Femur (tissue), 1 donor: ENCODE measurements around the gene KLK3.
"Not testable (repeated sequence)": the region's sequence is repeated elsewhere in the genome, so short reads cannot be mapped to it uniquely, and the experiment has no call there.

Experiments used
- DNase-seq: peaks from one replicate; pipeline ENCODE4 v3.0.0-alpha.2; 2017

The KLK3 gene

DNA sequence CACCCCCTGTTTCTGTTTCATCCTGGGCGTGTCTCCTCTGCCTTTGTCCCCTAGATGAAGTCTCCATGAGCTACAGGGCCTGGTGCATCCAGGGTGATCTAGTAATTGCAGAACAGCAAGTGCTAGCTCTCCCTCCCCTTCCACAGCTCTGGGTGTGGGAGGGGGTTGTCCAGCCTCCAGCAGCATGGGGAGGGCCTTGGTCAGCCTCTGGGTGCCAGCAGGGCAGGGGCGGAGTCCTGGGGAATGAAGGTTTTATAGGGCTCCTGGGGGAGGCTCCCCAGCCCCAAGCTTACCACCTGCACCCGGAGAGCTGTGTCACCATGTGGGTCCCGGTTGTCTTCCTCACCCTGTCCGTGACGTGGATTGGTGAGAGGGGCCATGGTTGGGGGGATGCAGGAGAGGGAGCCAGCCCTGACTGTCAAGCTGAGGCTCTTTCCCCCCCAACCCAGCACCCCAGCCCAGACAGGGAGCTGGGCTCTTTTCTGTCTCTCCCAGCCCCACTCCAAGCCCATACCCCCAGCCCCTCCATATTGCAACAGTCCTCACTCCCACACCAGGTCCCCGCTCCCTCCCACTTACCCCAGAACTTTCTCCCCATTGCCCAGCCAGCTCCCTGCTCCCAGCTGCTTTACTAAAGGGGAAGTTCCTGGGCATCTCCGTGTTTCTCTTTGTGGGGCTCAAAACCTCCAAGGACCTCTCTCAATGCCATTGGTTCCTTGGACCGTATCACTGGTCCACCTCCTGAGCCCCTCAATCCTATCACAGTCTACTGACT lies at the start of gene KLK3:
Gene KLK3, plus strand, starts transcription at position 280 of the 775 bp plus-strand sequence. Its CDS starts 41 bp downstream, at position 321.
- no peak for DNase-seq

DNA sequence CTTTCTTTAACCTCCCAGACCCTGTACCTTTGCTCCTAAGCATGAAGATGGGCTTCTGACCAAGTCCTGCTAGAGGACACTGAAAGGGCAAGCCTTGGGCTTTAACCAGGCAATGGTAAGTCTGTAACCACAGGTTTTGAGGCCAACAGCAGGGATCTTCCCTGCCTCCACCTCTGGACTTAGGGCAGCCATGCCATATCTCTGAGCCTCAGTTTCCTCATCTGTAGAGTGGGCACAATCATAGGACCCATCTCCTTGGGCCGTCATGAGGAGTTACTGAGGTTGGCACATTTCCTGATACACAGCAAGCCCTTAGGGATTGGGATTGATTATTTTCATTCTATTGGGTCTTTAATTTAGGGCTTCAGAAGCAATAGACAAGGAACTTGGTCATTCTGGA lies 45.9 kb upstream of the KLK3 start:
- no peak for DNase-seq

DNA sequence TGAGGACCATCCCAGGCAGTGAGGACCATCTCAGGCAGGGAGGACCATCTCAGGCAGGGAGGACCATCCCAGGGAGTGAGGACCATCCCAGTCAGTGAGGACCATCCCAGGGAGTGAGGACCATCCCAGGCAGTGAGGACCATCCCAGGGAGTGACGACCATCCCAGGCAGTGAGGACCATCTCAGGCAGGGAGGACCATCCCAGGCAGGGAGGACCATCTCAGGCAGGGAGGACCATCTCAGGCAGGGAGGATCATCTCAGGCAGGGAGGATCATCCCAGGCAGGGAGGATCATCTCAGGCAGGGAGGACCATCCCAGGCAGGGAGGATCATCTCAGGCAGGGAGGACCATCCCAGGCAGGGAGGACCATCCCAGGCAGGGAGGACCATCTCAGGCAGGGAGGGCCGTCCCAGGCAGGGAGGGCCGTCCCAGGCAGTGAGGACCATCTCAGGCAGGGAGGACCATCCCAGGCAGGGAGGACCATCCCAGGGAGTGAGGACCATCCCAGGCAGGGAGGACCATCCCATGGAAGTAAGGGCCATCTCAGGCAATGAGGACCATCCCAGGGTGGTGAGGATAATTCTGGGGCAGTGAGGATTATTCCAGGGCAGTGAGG lies 43.0 kb upstream of the KLK3 start:
- not testable (repeated sequence) for DNase-seq

DNA sequence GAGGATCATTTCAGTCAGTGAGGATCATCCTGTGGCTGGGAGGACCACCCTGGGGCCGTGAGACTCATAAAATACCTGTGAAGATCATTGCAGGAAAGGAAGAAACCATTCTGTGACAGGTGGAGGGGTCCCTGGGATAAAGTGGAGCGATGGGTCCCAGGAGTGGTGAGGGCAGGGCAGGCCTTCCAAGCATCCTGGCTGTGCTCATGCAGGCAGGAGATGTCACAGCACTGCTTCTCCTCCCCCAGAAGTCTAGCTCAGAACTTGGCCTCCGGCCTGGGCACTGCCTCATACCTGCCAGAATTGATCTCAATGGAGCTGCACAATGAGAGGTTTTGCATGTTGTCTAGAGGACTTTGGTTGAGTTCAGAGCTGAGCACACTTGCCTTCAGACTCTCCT lies 42.2 kb upstream of the KLK3 start:
- no peak for DNase-seq

DNA sequence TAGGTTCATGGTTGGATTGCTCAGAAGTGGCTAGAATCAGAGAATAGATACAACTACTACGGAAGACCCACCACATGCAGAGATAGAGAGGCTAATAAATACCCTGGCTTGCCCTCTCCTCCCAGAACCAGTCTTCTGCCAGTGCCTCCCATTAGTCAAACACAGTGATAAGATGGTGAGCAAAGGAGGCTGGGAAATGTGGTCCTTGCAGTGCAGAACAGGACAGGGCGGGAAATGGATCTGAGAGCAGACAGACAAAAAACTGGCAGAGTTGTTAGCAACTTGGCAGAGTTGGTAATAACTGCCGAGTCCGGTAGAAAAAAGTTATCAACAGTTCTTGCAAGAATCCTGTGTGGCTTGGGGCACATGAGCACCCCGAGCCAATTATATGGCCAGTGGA lies 39.8 kb upstream of the KLK3 start:
- no peak for DNase-seq

DNA sequence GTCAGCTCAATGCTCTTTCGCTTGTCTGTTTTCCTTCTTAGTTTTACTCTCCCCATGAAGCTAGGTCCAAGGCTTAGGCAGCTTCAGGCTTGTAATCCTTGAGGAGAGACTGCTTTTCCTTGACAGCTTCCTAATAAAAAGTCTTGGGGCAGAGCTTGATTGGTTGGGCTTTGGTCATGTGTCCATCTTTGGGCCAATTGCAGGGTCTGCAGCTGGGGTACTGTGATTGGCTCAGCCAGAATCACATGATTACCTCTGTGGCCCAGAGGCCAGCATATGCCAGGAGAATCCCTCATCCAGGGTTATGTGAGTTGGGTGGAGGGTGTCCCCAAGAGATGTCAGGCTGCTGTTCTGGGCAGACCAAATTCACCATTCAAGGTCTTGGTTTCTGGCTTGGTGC lies 39.3 kb upstream of the KLK3 start:
- DNase-seq, result no peak

DNA sequence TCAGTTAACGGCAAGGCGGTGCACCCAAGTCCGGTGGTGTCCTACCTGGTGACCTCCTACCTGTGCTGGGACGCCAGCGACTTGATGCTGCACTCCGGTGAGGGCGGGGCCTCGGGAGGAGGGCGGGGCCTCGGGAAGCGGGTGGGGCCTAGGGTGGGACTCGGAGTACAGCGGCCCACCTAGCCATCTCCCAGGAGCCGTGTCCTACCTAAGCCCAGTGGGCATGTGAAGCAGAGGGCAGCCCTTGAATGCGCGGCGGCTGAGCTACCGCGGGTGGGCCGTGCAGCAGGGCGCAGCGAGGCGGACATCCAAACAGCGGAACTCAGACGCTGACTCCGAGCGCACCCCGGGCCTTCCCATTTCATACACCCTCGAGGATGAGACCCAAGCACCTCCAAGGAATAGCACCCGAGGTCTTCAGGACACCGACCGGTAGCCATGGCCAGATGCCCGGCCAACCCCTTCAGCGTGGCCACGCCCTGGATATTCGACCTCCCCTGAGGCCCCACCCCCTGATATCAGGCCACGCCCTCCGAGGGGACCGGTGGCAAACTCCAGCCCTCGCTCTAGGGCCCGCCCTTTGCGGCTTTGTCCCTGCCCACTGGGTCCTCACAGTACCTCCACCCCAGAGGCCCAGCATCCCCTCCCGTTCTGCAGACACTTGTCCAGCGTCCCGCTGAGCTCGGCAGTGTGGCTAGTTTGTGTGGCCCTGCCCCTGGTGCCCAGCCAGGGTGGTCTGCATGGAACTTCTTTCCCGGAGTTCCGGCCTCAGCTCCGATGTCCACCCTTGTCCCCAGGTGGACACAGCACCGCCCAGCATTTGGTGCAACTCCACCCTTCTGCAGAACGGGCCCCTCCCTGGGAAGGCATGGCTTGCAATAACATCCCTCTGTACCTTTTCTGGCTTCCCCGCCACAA lies 36.5 kb upstream of the KLK3 start:
- DNase-seq, result no peak

DNA sequence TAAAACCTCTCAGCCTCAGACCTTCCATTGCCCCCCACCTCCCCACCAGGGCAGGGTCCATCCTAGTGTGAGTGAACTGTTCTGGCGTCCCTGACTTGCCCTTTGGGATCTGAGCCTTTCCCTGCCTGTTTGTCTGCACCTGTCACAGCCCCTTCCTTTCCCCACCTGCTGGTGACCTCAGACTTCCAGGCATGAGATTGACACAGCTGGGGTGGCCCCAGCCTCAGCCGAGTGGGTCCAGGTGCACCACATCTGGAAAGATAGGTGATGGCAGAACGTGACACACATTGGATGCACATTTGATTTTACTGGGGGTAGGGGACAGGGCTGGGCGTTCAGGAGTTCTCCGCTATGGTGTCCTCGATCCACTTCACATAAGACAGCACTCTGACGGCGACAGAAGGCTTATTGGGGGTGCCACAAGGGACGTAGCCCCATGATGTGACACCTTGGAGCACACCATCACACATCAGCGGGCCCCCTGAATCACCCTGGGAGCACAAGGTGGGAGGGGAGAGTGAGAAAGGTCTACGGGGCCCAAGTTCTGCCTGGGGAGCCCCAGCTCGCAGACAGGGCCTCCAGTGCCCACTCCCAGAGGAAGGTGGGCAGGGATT lies 35.7 kb upstream of the KLK3 start:
- no peak for DNase-seq

DNA sequence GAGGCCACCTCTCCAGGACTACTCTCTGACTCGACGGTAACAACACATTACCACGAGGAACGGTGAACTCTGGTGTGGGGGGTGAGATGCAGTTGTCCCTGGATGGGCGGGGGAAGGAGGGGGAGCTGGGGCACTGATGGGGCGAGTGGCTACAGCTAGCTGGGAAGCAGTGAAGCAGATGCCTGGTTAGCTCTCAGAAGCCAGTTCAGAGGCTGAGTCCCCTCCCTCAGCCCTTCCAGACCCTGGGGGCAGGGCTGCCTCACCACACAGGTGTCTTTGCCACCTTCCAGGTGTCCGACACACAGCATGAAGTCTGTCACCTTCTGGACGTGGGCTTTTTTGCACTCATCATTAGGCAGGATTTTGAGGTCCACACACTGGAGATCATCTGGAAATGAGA lies 35.1 kb upstream of the KLK3 start:
- no peak for DNase-seq

DNA sequence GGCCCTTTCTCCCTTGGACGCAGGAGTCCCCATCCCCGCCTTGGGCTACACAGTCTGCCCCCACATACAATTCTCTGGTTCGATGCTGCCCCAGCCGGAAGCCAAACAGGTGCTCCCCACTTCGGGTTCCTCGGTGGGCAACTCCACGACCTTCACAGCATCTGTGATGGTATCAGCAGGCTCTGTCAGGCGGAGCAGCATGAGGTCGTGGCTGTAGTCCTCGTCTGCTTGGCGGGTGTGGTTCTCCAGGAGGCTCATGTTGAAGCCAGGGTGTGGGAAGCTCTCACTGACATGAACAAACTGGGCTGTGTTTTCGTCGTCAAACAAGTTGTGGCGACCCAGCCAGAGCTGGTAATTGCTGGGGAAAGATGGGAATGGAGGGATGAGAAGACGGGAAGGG lies 34.6 kb upstream of the KLK3 start:
- DNase-seq, result no peak

DNA sequence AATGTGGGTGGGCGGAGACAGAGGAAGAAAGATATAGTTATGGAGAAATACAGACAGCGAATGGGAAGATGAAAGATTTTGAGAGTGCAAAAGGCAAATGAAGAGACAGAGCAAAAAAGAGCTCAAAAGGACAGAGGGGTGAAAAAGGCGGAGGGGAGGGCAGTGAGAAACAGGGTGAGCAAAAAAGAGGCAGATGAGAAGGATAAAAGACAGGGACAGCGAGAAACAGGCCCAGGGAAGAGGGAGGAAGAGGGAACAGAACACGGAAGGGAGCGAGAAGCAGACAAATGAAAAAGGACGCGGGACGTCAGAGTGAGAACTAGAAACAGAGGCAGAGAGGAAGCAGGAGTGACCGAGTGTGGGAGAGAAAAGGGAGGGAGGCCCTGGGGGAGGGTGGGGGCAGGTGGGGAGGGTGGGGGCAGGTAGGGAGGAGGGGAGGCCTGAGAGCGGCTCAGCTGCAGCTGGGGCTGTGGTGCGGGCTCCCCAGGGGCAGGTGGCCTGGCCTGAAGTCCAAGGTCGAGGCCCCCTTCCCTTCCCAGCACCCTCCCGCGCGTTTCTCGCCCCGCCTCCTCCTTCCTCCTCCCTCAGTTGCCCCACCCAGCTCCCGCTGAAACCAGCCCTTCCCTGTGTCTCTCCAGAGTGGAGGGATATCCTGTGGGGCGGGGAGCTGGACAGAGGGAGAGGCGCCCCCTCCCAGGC lies 34.0 kb upstream of the KLK3 start:
- no peak for DNase-seq

DNA sequence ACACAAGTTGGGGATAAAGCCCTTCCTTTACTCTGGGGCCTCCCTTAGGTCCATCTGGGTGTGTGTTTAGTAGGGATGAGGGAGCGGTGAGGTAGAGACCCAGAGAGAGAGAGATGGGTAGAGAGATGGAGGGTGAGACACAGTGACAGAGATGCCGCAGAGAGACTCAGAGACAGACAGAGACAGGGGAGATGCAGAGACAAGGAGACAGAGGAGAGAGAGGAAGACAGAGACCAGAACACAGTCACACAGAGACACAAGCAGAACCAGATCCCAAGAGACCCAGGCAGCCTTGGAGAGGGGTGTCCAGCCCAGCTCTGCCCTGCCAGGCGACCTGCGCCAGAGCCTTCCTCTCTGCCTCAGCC lies 33.5 kb upstream of the KLK3 start:
- DNase-seq, result no peak

DNA sequence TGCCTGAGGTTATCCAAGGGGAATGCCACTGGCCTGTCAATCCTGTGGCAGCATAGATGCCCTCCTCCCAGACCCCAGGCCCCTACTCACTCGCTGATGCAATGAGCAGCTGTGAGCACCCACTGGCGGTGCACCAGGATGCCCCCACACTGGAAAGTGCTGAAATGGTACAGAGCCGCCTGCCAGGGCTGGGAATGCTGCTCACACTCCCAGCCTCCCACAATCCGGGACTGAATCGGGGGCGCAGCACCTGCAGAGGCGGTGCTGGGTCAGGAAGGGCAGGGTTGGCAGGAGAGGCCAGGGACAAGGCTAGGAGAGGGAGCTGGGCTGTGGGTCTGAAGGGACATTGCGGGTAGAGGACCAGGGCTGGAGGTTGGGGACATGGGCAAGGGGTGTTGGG lies 33.1 kb upstream of the KLK3 start:
- DNase-seq, result no peak

DNA sequence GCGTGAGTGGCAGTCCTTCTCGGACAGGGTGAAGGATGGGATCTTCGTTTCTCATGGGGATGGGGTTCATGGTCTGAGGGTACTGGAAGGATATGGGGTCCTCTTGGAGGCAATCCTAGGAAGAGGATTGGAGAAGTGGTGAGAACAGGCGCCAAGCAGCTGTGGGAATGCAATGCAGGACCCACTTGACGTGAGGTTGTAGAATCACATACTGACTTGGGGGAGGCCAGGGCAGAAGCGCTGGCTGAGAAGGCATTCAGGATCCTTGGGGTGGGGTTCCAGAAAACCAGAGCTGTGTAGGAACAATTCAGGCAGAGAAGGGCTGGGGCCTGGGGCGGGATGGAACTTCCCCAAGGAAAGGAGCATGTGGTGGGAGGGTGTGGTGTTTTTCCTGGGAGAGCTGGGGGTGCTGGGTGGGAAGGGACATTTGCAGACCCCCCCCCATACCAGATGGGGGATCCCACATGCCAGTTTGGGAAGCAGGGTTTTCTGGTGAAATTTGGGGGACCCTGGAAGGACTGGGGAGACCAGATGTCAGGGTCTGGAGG lies 32.0 kb upstream of the KLK3 start:
- no peak for DNase-seq

DNA sequence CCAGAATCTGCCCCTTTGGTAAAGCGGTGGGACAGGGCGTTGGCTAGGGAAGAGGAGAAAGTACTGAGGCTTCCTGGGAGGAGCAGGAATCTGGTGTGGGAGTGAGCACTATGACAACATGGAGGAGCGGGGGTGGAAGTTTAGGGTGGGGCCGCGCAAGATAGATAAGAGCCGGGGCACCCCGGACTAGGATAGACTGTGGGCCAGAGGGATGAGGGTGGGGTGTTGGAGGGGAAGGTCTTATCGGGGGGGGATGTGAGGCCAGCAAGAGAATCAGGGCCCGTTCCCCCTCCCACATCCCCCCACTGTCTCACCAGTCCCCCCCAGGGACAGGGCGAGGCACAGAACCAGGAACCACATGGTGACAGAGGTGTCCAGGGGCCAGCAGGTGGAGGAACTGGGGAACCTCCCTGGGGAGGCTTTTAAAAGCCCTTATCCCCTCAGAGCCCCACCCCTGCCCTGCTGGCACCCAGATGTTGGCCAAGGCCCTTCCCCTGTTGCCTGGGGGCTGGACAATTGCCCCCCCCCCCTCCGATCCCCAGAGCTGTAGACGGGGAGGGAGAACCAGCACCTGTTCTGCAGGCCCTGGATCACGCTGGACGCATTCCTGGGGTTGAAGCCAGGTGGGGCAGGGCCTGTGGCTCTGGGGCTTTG lies 31.2 kb upstream of the KLK3 start, which contains the start of gene KLK1:
Gene KLK1, minus strand, starts transcription at position 399 of the 654 bp plus-strand sequence. Its CDS starts 39 bp downstream, at position 360.
- DNase-seq, result no peak

DNA sequence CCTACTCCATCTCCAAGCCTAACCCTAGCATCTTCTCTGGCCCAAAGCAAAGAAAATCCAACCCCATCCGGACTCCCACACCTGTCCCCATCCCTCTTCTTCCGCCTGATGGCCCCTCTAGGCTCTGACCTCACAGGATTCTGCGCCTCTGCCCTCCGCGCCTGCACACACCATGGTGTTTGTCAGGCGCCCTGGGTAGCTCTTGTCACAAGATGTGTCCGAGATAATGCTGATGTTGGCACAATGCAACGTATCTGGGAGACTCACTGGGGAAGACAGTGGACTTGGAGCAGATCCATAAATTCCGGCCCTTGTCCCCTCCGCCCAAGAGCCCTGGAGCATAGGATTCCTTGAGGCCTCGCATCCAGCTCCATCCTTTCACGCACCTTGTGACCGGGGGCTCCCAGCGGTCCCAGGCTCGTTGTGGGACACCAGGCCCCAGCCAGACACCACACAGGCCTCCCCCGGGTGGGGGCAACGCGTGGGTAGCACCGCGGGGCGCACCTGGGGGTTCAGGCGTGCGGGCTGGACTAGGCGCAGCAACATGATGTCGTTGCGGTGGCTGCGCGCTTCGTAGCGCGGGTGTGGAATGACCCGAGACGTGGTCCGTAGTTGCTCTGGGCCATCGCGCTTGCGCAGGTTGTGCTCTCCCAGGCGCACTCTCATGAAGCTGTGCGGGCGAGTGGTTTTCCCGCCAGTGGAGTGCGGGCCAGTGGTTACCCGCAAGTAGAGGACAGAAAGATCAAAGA lies 28.0 kb upstream of the KLK3 start:
- DNase-seq, result no peak

DNA sequence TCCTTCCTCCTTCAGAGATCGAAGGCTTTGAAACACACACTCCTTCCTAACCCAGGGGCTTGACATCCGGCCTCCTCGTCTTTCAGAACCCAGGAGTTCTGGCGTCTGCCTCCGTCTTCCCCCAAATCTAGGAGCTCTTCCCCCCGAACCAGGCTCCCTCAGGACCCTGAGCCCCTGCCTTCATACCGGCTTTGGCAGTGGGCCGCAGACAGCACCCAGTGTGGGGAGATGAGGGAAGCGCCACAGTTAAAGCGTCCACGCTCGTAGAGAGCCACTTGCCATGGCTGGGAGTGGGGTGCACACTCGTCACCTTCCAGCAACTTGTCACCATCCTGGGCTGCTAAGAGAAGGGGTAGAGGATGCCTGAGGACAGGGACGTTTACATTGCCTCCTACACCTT lies 27.2 kb upstream of the KLK3 start:
- DNase-seq, result no peak

DNA sequence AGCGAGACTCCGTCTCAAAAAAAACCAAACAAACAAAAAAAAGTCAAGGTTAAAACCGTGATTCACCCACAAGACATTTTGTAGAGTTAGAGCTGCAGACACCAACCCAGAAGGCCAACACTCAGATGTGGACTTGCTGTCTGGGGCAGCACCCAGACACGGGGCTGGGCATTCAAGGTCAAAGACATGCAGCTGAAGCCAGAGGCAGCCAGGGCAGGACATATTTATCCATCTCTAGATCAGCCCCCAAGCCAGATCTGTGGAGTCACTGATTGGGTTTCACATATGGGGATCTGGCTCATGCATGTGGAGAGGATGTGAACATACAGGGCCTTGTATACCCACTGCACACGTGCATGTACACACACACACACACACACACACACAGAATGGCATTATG lies 24.9 kb upstream of the KLK3 start:
- DNase-seq, result no peak

DNA sequence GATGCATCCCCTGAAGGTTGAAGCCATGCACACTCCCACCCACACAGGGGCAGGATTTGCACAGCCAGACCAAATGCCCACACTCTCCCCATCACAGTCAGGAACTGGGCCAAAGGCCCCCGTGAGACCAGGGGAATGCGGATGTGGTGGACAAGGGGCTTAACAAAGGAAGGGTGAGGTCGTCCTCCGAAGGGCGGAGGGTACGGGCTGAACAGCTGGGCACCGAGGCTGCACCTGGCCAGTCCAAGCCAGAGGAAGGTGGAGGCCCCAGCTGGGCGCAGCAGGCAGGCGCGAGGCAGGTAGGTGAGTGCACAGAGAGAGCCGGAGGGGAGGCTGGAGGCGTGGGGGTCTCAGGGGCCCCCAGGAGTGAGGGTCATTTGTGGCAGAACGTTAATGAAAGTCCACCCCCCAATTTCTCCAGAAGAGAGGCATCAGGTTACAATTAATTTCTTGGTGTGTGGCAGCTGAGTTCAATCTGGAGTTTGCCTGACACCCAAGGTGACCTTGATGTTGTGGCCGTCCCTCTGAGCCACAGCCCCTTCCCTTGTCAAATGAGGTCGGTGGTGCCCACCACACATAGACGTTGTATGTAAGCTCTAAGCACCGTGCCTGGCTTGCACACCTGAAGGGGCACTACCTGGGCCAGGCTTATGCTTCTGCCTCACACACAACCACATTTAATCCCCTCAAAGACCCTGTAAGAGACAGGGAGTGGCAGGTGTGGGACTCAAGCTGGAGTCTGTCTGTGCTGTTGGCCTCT lies 24.3 kb upstream of the KLK3 start:
- DNase-seq, result no peak

DNA sequence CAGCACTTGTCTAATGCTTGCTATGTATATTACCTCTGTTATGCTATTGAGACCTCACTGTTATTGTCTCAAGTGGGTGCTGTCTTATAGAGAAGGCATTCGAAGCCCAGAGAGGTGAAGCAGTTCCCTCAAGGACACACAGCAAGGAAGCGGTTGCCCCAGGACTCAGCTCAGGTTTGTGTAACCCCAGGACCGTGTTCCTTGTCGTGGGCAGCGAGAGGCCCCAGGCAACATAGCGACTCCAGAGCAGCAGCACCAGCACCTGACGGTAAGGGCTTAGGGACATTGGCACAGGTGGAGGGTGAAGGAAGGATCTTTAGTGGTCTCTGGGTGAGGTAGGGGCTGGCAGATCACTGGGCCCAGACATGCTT lies 23.7 kb upstream of the KLK3 start:
- no peak for DNase-seq
